GM21825 (cell line): ENCODE measurements around the gene KLK1.
"Not testable (repeated sequence)": the region's sequence is repeated elsewhere in the genome, so short reads cannot be mapped to it uniquely, and the experiment has no call there.

Experiments
- ATAC-seq: cut with Tn5 transposase; IDR thresholded peaks from one replicate; pipeline ENCODE4 v1.9.1; 2021; ENCODE audit warnings: mild to moderate bottlenecking, moderate library complexity; ENCODE audit not compliant: unreplicated experiment

KLK1 gene

GRCh38 chr19:50794074-50794875 is 29.3 kb downstream of the KLK1 start:
- no peak for ATAC-seq

GRCh38 chr19:50793558-50794065 is 30.0 kb downstream of the KLK1 start:
- no peak for ATAC-seq

- ATAC-seq, result no peak
These were observed 31.0 kb downstream of the KLK1 start for GRCh38 chr19:50792272-50793250.

- ATAC-seq, result no peak
These were observed 31.9 kb downstream of the KLK1 start for GRCh38 chr19:50791594-50792271.

- ATAC-seq, result no peak
These were observed 32.6 kb downstream of the KLK1 start for GRCh38 chr19:50790922-50791467.

- ATAC-seq, result no peak
These were observed 33.2 kb downstream of the KLK1 start, which contains the start of gene ACP4 for GRCh38 chr19:50790396-50790795. Gene ACP4, plus strand, starts transcription at chr19:50790415. Its CDS starts 0 bp downstream, at chr19:50790415.

- ATAC-seq, result no peak
These were observed 38.3 kb downstream of the KLK1 start for GRCh38 chr19:50785329-50785728.

- ATAC-seq, result no peak
These were observed 38.9 kb downstream of the KLK1 start for GRCh38 chr19:50784710-50785109.

GRCh38 chr19:50783848-50784152 is 39.8 kb downstream of the KLK1 start:
- not testable (repeated sequence) for ATAC-seq

GRCh38 chr19:50780753-50781435 is 42.7 kb downstream of the KLK1 start:
- ATAC-seq, result no peak

- ATAC-seq, result no peak
These were observed 43.8 kb downstream of the KLK1 start for GRCh38 chr19:50779504-50780457.

- ATAC-seq, result no peak
These were observed 44.6 kb downstream of the KLK1 start for GRCh38 chr19:50778906-50779430.

GRCh38 chr19:50777830-50778303 is 45.7 kb downstream of the KLK1 start:
- no peak for ATAC-seq

- no peak for ATAC-seq
These were observed 46.3 kb downstream of the KLK1 start for GRCh38 chr19:50777261-50777660.

GRCh38 chr19:50776131-50776530 is 47.5 kb downstream of the KLK1 start:
- ATAC-seq, result no peak

GRCh38 chr19:50773454-50773853 is 50.1 kb downstream of the KLK1 start:
- not testable (repeated sequence) for ATAC-seq

- not testable (repeated sequence) for ATAC-seq
These were observed 50.7 kb downstream of the KLK1 start for GRCh38 chr19:50772912-50773311.

- no peak for ATAC-seq
These were observed 51.1 kb downstream of the KLK1 start for GRCh38 chr19:50772476-50772875.

- ATAC-seq, result no peak
These were observed 52.7 kb downstream of the KLK1 start for GRCh38 chr19:50770888-50771287.
